ENCODE results near the gene AFTPH. TPM values are rescaled to one million over a fixed set of nuclear protein-coding genes. Genes with fewer than 3 reads are reported as not detected.

AFTPH gene
- polyA plus RNA-seq, 1 of the 3 experiments (the other 2 are of a cell fraction) = 7.4 TPM

- Histone ChIP-seq H3K4me3 (ENCODE audit: low read depth in 2 of 2, low read length in 1 of 2) (no peak overlapping the region), H4K20me1 (ENCODE audit: insufficient read depth) (no peaks in the 10 kb centered on the region), H3K36me3 (replicated peaks in 1 of 2; ENCODE audit: control insufficient read depth in 1 of 2, insufficient read depth in 2 of 2, low read length in 1 of 2) (peaks cover 25 to 43% of the 10 kb centered on the region in 2 experiments), H3K79me2 (ENCODE audit: insufficient read depth) (no peaks in the 10 kb centered on the region; the same call in 1 of the 2 replicates), H3K9ac (no peak overlapping the region), H3F3A (replicated peaks; ENCODE audit: insufficient read depth) (peaks cover 3% of the 10 kb centered on the region), H3K27ac (ENCODE audit: low read depth in 2 of 2, low read length in 1 of 2) (peak overlapping the region in 1 of 2 experiments; percentile 1; a peak in 2 of 4 replicates), H3K4me2 (no peak overlapping the region), H3K9me2 (no peaks in the 10 kb centered on the region), H2AFZ (ENCODE audit: low read depth) (no peak overlapping the region), H3K9me3 (no peaks in the 10 kb centered on the region), H3K27me3 (ENCODE audit: insufficient read depth) (no peaks in the 10 kb centered on the region), H3K4me1 (ENCODE audit: control insufficient read depth in 1 of 2, insufficient read depth in 2 of 2, low read depth in 1 of 2, low read length in 1 of 2) (peaks cover 0 to 5% of the 10 kb centered on the region in 2 experiments; a peak in 2 of 4 replicates)
- POLR2A ChIA-PET = no interaction called here
- DNase-seq = no peak
- CTCF ChIA-PET = interaction anchor here (0.8 to 1.4 kb wide), 3 partner anchors 12 to 51 kb away, joined by 3 to 5 read pairs (median 3); partner anchors contain the start of gene AFTPH
- TF ChIP-seq POLR2AphosphoS5 (IDR thresholded peaks at IDR 0.05; ENCODE audit: low read depth, low read length) = no peak
- TF ChIP-seq RCOR1 (IDR thresholded peaks at IDR 0.05; ENCODE audit: low read length) = no peak
- TF ChIP-seq IRF3 (IDR thresholded peaks at IDR 0.05; ENCODE audit: low read depth, low read length) = no peak
- TF ChIP-seq USF2 (IDR thresholded peaks at IDR 0.05; ENCODE audit: borderline replicate concordance, low read depth, low read length) = no peak
- no peak for TF ChIP-seq TEAD4 (IDR thresholded peaks at IDR 0.05; ENCODE audit: borderline replicate concordance, insufficient read depth)
- TF ChIP-seq ZBTB33 (IDR thresholded peaks at IDR 0.05; ENCODE audit: borderline replicate concordance, low read depth) = no peak
- TF ChIP-seq GABPA (IDR thresholded peaks at IDR 0.05; ENCODE audit: low read depth) = no peak
- no peak for TF ChIP-seq NRF1 (IDR thresholded peaks at IDR 0.05; ENCODE audit: low read depth, low read length)
- TF ChIP-seq EZH2phosphoT487 (IDR thresholded peaks at IDR 0.05; ENCODE audit: borderline replicate concordance, low read depth) = no peak
- WGBS (ENCODE audit: low lambda C conversion rate) = 91% methylated on average over 1 of the region's 1 CpG
Measured at GRCh38 chr2:64574871-64575270, 50.7 kb downstream of the AFTPH start.

GRCh38 chr2:64581018-64581417, 56.9 kb downstream of the AFTPH start:
- H3K27me3 ChIP-seq (ENCODE audit: insufficient read depth) = no peaks in the 10 kb centered on the region
- WGBS (ENCODE audit: low lambda C conversion rate) = 94% methylated on average over 2 of the region's 2 CpGs
- CTCF ChIA-PET = interaction anchor here (0.7 to 2.0 kb wide), 3 partner anchors 15 to 292 kb away, joined by 3 to 5 read pairs (median 3); no protein-coding TSS in a partner anchor

More at GRCh38 chr2:64581018-64581417, 56.9 kb downstream of the AFTPH start:
- no peak overlapping the region for H2AFZ ChIP-seq (ENCODE audit: low read depth)
- no peak for DNase-seq
- no peaks in the 10 kb centered on the region for H4K20me1 ChIP-seq (ENCODE audit: insufficient read depth)
- H3K9me2 ChIP-seq = no peaks in the 10 kb centered on the region
- no peak overlapping the region for H3K9ac ChIP-seq
- peaks cover 29 to 52% of the 10 kb centered on the region in 2 experiments for H3K36me3 ChIP-seq (replicated peaks in 1 of 2; ENCODE audit: control insufficient read depth in 1 of 2, insufficient read depth in 2 of 2, low read length in 1 of 2)
- TF ChIP-seq CTCF (IDR thresholded peaks at IDR 0.05) (no peak), FOXM1 (IDR thresholded peaks at IDR 0.05; ENCODE audit: low read depth) (no peak), TAF1 (IDR thresholded peaks at IDR 0.05; ENCODE audit: borderline replicate concordance, low read depth, low read length) (no peak), CHD2 (IDR thresholded peaks at IDR 0.05; ENCODE audit: low read length, partially characterized antibody) (no peak)
- H3K9me3 ChIP-seq = no peaks in the 10 kb centered on the region
- H3K4me3 ChIP-seq (ENCODE audit: low read depth in 2 of 2, low read length in 1 of 2) = no peak overlapping the region
- peaks cover 0 to 7% of the 10 kb centered on the region in 2 experiments; a peak in 2 of 4 replicates for H3K4me1 ChIP-seq (ENCODE audit: control insufficient read depth in 1 of 2, insufficient read depth in 2 of 2, low read depth in 1 of 2, low read length in 1 of 2)
- no peak overlapping the region for H3K4me2 ChIP-seq
- H3F3A ChIP-seq (replicated peaks; ENCODE audit: insufficient read depth) = peaks cover 4% of the 10 kb centered on the region
- POLR2A ChIA-PET = interaction anchor here (0.7 kb wide), 1 partner anchor 38 kb away, joined by 3 read pairs; no protein-coding TSS in a partner anchor
- no peaks in the 10 kb centered on the region; the same call in 1 of the 2 replicates for H3K79me2 ChIP-seq (ENCODE audit: insufficient read depth)
- H3K27ac ChIP-seq (ENCODE audit: low read depth in 2 of 2, low read length in 1 of 2) = peak overlapping the region in 1 of 2 experiments; percentile 60; a peak in 2 of 4 replicates
